ENCODE results near the gene EOMES. TPM values are rescaled to one million over a fixed set of nuclear protein-coding genes. Genes with fewer than 3 reads are reported as not detected.

Gene EOMES
- total RNA-seq, 1 experiment from 2014 or later, result 0.43 TPM

GRCh38 chr3:27670619-27671018, 51.5 kb downstream of the EOMES start:
- H3K27me3 Mint-ChIP-seq (ENCODE audit: insufficient read depth, unreplicated experiment), result no peaks in the 10 kb centered on the region
- no peaks in the 10 kb centered on the region for H3K36me3 Mint-ChIP-seq (ENCODE audit: insufficient read depth, unreplicated experiment)
- POLR2A ChIA-PET, result no interaction called here
- no TSS peak for BruUV-seq (replicated peaks)
- Histone ChIP-seq H3K4me3 (ENCODE audit: low read depth, low read length) (no peak overlapping the region), H3K36me3 (ENCODE audit: control insufficient read depth, insufficient read depth, low read length) (no peaks in the 10 kb centered on the region), H3K4me1 (no peaks in the 10 kb centered on the region), H3K9me3 (no peaks in the 10 kb centered on the region), H3K27me3 (replicated peaks; ENCODE audit: control insufficient read depth, insufficient read depth, low read length) (no peaks in the 10 kb centered on the region)
- intact Hi-C loops (cut with micrococcal nuclease; ENCODE audit: unreplicated experiment), result no loop called here
- TF ChIP-seq, protein P1, sequence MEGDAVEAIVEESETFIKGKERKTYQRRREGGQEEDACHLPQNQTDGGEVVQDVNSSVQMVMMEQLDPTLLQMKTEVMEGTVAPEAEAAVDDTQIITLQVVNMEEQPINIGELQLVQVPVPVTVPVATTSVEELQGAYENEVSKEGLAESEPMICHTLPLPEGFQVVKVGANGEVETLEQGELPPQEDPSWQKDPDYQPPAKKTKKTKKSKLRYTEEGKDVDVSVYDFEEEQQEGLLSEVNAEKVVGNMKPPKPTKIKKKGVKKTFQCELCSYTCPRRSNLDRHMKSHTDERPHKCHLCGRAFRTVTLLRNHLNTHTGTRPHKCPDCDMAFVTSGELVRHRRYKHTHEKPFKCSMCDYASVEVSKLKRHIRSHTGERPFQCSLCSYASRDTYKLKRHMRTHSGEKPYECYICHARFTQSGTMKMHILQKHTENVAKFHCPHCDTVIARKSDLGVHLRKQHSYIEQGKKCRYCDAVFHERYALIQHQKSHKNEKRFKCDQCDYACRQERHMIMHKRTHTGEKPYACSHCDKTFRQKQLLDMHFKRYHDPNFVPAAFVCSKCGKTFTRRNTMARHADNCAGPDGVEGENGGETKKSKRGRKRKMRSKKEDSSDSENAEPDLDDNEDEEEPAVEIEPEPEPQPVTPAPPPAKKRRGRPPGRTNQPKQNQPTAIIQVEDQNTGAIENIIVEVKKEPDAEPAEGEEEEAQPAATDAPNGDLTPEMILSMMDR (IDR thresholded peaks at IDR 0.05; ENCODE audit: insufficient read depth in 1 of 2, low read depth in 1 of 2, low read length in 1 of 2, severe bottlenecking in 1 of 2, unreplicated experiment in 1 of 2), result no peak
- H3K9me3 Mint-ChIP-seq (ENCODE audit: unreplicated experiment), result no peaks in the 10 kb centered on the region
- no peak overlapping the region for H3K4me3 Mint-ChIP-seq (ENCODE audit: unreplicated experiment)
- CTCF ChIA-PET, result no interaction called here
- H3K27ac Mint-ChIP-seq (ENCODE audit: unreplicated experiment), result no peak overlapping the region
- no peak for DNase-seq
- H3K4me1 Mint-ChIP-seq (ENCODE audit: low read depth, unreplicated experiment), result no peaks in the 10 kb centered on the region

GRCh38 chr3:27669591-27669990, 52.5 kb downstream of the EOMES start:
- H3K27me3 ChIP-seq (replicated peaks; ENCODE audit: control insufficient read depth, insufficient read depth, low read length), result no peaks in the 10 kb centered on the region
- Mint-ChIP-seq H3K27me3 (ENCODE audit: insufficient read depth, unreplicated experiment) (no peaks in the 10 kb centered on the region), H3K4me1 (ENCODE audit: low read depth, unreplicated experiment) (no peaks in the 10 kb centered on the region), H3K4me3 (ENCODE audit: unreplicated experiment) (no peak overlapping the region), H3K27ac (ENCODE audit: unreplicated experiment) (no peak overlapping the region), H3K36me3 (ENCODE audit: insufficient read depth, unreplicated experiment) (no peaks in the 10 kb centered on the region), H3K9me3 (ENCODE audit: unreplicated experiment) (no peaks in the 10 kb centered on the region)
- no peaks in the 10 kb centered on the region for H3K4me1 ChIP-seq
- DNase-seq, result no peak
- no peaks in the 10 kb centered on the region for H3K36me3 ChIP-seq (ENCODE audit: control insufficient read depth, insufficient read depth, low read length)
- H3K4me3 ChIP-seq (ENCODE audit: low read depth, low read length), result no peak overlapping the region
- POLR2A ChIA-PET, result no interaction called here
- H3K9me3 ChIP-seq, result no peaks in the 10 kb centered on the region
- CTCF ChIA-PET, result no interaction called here
- BruUV-seq (replicated peaks), result no TSS peak
- intact Hi-C loops (cut with micrococcal nuclease; ENCODE audit: unreplicated experiment), result no loop called here
- TF ChIP-seq, protein P1 (IDR thresholded peaks at IDR 0.05; ENCODE audit: insufficient read depth in 1 of 2, low read depth in 1 of 2, low read length in 1 of 2, severe bottlenecking in 1 of 2, unreplicated experiment in 1 of 2), result no peak

GRCh38 chr3:27667751-27668150, 54.4 kb downstream of the EOMES start:
- H3K4me3 ChIP-seq (ENCODE audit: low read depth, low read length), result no peak overlapping the region
- H3K4me1 ChIP-seq, result no peaks in the 10 kb centered on the region
- ChIA-PET POLR2A (interaction anchor here (0.6 kb wide), 1 partner anchor 1018 kb away, joined by 6 read pairs; no protein-coding TSS in a partner anchor), CTCF (no interaction called here)
- H3K4me1 Mint-ChIP-seq (ENCODE audit: low read depth, unreplicated experiment), result no peaks in the 10 kb centered on the region
- no peaks in the 10 kb centered on the region for H3K27me3 ChIP-seq (replicated peaks; ENCODE audit: control insufficient read depth, insufficient read depth, low read length)
- no peak for DNase-seq
- BruUV-seq (replicated peaks), result no TSS peak
- H3K9me3 ChIP-seq, result no peaks in the 10 kb centered on the region
- H3K27me3 Mint-ChIP-seq (ENCODE audit: insufficient read depth, unreplicated experiment), result no peaks in the 10 kb centered on the region
- H3K27ac Mint-ChIP-seq (ENCODE audit: unreplicated experiment), result no peak overlapping the region
- no peaks in the 10 kb centered on the region for H3K9me3 Mint-ChIP-seq (ENCODE audit: unreplicated experiment)
- H3K36me3 Mint-ChIP-seq (ENCODE audit: insufficient read depth, unreplicated experiment), result no peaks in the 10 kb centered on the region
- H3K36me3 ChIP-seq (ENCODE audit: control insufficient read depth, insufficient read depth, low read length), result no peaks in the 10 kb centered on the region
- intact Hi-C loops (cut with micrococcal nuclease; ENCODE audit: unreplicated experiment), result no loop called here
- TF ChIP-seq, protein P1 (IDR thresholded peaks at IDR 0.05; ENCODE audit: insufficient read depth in 1 of 2, low read depth in 1 of 2, low read length in 1 of 2, severe bottlenecking in 1 of 2, unreplicated experiment in 1 of 2), result no peak
- H3K4me3 Mint-ChIP-seq (ENCODE audit: unreplicated experiment), result no peak overlapping the region

Data from Caco-2 (cell line).